D721Med (cell line): ENCODE data around the gene RP9.

Experiments used
- DNase-seq: peaks from one replicate; pipeline ENCODE4 v3.0.0; 2011; ENCODE audit warnings: low spot score; ENCODE audit not compliant: insufficient read length
- FAIRE-seq: peaks from 2 replicates; lab custom pipeline; 2011; peaks lifted over from hg19 to GRCh38; lab: Jason Lieb, UNC
- TF ChIP-seq, protein P1 (sequence below): IDR thresholded peaks from 2 replicates; pipeline ENCODE4 v1.5.1; 2012; ENCODE audit warnings: mild to moderate bottlenecking, control low read depth; ENCODE audit not compliant: insufficient read depth; ENCODE audit errors: missing control alignments

The RP9 gene

DNA sequence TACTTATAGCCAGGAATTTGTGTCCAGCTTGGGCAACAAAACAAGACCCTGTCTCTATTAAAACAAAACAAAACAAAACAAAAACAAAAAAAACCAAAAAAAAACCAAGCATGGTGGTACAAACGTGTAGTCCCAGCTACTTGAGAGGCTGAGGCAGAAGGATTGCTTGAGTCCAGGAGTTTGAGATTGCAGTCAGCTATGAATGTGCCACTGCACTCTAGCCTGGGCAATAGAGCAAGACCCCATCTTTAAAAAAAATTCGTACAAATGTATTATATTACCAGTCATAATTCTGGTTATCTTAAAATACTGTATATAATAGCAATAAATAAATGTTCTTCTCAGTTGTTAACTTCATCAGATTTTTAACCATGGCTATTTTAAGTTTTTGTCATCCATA is 17.9 kb upstream of the RP9 start:
- no peak for FAIRE-seq
- DNase-seq: no peak
- TF ChIP-seq, protein P1, sequence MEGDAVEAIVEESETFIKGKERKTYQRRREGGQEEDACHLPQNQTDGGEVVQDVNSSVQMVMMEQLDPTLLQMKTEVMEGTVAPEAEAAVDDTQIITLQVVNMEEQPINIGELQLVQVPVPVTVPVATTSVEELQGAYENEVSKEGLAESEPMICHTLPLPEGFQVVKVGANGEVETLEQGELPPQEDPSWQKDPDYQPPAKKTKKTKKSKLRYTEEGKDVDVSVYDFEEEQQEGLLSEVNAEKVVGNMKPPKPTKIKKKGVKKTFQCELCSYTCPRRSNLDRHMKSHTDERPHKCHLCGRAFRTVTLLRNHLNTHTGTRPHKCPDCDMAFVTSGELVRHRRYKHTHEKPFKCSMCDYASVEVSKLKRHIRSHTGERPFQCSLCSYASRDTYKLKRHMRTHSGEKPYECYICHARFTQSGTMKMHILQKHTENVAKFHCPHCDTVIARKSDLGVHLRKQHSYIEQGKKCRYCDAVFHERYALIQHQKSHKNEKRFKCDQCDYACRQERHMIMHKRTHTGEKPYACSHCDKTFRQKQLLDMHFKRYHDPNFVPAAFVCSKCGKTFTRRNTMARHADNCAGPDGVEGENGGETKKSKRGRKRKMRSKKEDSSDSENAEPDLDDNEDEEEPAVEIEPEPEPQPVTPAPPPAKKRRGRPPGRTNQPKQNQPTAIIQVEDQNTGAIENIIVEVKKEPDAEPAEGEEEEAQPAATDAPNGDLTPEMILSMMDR: no peak

DNA sequence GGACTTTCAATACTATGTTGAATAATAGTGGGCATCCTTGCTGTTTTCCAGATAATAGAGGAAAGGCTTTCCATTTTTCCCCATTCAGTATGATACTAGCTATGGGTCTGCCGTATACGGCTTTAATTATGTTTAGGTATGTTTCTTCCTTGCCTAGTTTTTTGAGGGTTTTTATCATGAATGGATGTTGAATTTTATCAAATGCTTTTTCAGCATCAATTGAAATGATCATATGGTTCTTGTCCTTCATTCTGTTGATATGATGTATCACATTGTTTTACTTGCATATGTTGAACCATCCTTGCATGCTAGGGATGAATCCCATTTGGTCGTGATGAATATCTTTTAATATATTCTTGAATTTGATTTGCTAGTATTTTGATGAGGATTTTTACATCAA is 9.2 kb upstream of the RP9 start:
- FAIRE-seq (no peak), DNase-seq (no peak)
- TF ChIP-seq, protein P1: no peak

DNA sequence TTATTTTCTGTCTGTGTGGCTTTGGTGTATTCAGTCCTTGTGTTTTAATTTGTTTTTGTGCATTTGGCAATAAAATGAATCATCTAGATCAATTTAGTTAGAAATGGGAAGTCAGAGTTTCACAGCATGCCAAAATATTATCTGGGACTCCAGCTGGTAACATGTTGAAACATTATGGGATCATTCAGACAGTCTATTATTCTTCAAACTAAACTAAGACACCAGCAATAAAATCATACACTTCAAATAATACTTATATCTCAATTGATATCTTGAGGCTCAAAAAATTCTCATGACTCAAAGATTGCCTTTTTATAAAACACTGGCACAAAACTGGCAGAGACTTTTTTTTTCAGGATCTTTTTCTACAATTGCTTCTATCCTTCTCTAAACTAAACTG is 5.8 kb upstream of the RP9 start:
- DNase-seq (no peak), FAIRE-seq (no peak)
- TF ChIP-seq, protein P1: no peak

DNA sequence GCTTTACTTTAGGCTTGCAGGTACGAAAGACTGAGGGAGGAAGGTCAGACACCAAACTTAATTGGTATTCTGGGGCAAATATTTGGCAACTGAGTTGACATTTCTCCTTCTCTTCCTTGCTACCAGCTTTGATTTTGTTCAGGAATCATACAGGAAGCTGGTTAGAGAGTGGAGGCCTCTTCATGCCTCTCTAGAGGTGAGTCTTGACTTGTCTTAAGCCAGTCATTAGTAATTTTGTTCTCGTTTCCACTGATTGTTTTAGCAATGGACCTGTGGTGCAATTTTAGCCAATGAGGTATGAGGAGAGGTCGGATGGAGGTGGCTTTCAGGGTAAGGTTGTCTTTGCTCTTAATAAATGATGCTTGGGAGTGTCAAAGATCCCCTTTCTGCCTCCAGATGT is 2.4 kb upstream of the RP9 start:
- TF ChIP-seq, protein P1: no peak
- FAIRE-seq (no peak), DNase-seq (no peak)

DNA sequence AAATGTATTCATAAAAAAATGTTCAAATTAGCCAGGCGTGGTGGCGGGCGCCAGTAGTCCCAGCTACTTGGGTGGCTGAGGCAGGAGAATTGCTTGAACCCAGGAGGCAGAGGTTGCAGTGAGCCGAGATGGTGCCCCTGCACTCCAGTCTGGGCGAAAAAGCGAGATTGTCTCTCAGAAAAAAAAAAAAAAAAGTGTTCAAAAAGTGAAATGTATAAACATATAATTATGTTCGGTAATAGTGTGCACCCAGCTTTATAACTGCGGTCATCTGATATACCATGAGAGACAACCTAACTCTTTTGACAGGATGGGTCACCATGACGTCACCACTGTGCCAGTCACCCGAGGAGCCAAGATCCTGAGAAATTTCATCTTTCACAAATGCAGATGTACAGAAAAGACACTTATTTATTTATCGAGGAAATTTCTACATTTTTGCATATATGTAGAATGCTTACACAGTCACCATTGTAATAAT is 594 bp upstream of the RP9 start:
- TF ChIP-seq, protein P1: no peak
- FAIRE-seq: no peak
- no peak for DNase-seq

DNA sequence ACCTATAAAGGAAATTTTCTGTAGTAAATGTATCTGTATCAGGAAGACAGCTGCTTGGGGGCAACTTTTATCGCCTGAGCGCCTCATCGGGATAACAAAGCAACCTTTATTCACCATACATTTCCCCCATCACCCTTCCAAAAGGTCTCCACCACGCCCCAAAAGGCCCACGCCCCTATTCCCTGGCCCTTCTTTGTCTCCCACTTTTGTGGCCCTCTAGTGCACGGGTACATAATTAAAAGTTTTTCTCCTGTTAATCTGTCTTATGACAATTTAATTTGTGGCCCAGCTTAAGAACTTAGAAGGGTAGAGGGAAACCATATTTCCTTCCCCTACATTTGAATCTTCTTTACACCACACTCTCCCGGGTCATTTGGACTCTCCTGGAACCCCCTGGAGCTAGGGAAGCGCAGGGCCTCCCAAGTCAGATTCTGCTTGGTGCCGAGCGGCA is 625 bp downstream of the RP9 start:
- DNase-seq: no peak
- TF ChIP-seq, protein P1: no peak
- FAIRE-seq: no peak

DNA sequence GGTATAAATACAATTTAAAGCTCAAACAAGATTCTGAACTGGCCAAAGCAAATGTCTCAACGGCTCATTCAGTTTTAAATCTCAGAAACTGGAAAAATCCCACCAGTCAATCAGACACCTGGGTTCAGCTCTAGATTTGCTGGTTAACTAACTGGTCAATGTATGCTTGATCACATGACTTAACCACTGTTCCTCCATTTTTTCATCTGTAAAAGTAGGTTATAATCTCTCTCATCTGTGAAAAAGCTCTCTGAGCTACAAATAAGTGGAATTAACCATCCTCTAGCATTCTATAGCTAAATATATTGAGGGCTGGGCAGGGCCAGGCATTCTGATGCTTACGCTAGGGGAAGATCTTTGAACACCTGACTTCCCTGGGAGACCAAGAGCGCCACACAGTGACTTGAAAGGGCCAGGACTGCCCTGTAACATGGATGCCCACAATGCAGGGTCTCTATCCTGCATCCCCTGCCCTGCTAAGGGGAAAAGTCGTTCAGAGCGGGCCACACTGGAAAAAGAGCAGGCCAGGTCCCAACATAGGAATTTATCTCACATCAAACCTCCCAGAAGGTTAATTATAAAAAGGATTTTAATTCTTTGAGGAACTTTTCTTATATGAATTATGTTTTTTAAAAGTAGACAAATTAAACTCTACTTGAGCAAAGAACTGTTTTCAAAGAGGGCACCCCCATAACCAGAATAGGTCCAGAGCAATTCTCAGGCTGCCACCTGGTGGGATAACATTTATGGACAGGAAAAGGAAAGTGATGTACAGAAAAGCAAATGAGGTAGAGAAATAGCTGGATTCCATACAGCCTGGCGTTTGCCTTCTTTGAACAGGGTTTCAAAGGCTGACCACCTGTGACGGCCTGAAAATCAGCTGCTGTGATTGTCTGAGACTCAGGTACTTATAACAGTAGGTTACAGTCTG is 1.8 kb downstream of the RP9 start:
- FAIRE-seq: no peak
- TF ChIP-seq, protein P1: peak; percentile 40
- DNase-seq: no peak
